Keratinocyte (primary cell): ENCODE measurements around the gene KIF13A.

Source experiments
- CTCF ChIP-seq, 3 experiments: IDR thresholded peaks in 1 of 3; conservative IDR thresholded peaks in 1 of 3; optimal IDR thresholded peaks in 1 of 3; 2 replicates in 2 of 3; 3 replicates in 1 of 3; pipeline versions ENCODE3 to v1.5.1; 2011; ENCODE audit warnings: low read length in 3 of 3, mild to moderate bottlenecking in 3 of 3, moderate library complexity in 2 of 3, control low read depth in 1 of 3, inconsistent platforms in 1 of 3; ENCODE audit not compliant: insufficient read depth in 2 of 3; ENCODE audit errors: extremely low read depth in 1 of 3
- EZH2 ChIP-seq: IDR thresholded peaks from one replicate; pipeline ENCODE4 v1.6.1; 2012; ENCODE audit warnings: inconsistent platforms, mild to moderate bottlenecking, low read length, moderate library complexity

- TF ChIP-seq CTCF (optimal IDR thresholded peaks at IDR 0.05 in 1 of 3, IDR thresholded peaks at IDR 0.05 in 1 of 3, conservative IDR thresholded peaks at IDR 0.05 in 1 of 3; ENCODE audit: extremely low read depth in 1 of 3, insufficient read depth in 2 of 3, low read length in 3 of 3) (no peak), EZH2 (no peak)
These were observed 170.4 kb downstream of the KIF13A start for GRCh38 chr6:17816921-17817611.
